Bronchial epithelial cell (primary cell): ENCODE data around the gene SF3B3. TPM values are rescaled to one million over a fixed set of nuclear protein-coding genes. Genes with fewer than 3 reads are reported as not detected.

Experiments used
- DNase-seq: peaks from one replicate; pipeline ENCODE4 v3.0.0-alpha.2; 2010; ENCODE audit warnings: low read depth
- FAIRE-seq: peaks from 2 replicates; lab custom pipeline; 2011; peaks lifted over from hg19 to GRCh38; lab: Jason Lieb, UNC
- H3K27me3 ChIP-seq: 2 replicates; pipeline ENCODE4 v1.5.1; 2011; ENCODE audit warnings: low read length; ENCODE audit not compliant: control insufficient read depth, insufficient read depth
- H3K36me3 ChIP-seq: 2 replicates; pipeline ENCODE4 v1.5.1; 2011; ENCODE audit warnings: low read length; ENCODE audit not compliant: control insufficient read depth, insufficient read depth
- H3K4me3 ChIP-seq: 2 replicates; pipeline ENCODE4 v1.5.1; 2011; ENCODE audit warnings: mild to moderate bottlenecking, low read depth, low read length, control low read depth
- total RNA-seq: library from RNA; depleted of rRNA; stranded (reverse); fragments of >200 nt; gene quantifications from 2 replicates; pipeline ENCODE4 v1.2.1, GENCODE V29; 2014
- TF ChIP-seq, protein P1 (sequence below): IDR thresholded peaks from 2 replicates; pipeline ENCODE4 v1.5.1; 2011; ENCODE audit warnings: mild to moderate bottlenecking, moderate library complexity, low read length, control low read depth, inconsistent platforms; ENCODE audit not compliant: insufficient read depth, severe bottlenecking

The SF3B3 gene
- total RNA-seq, 1 donor from 2014 or later: 80.6 TPM

GRCh38 chr16:70574595-70575271 lies 51.1 kb downstream of the SF3B3 start:
- Histone ChIP-seq H3K36me3 (peaks cover 13% of the 10 kb centered on the region), H3K27me3 (no peaks in the 10 kb centered on the region), H3K4me3 (no peak overlapping the region)
- FAIRE-seq: no peak
- DNase-seq: peak; percentile 33
- TF ChIP-seq, protein P1, sequence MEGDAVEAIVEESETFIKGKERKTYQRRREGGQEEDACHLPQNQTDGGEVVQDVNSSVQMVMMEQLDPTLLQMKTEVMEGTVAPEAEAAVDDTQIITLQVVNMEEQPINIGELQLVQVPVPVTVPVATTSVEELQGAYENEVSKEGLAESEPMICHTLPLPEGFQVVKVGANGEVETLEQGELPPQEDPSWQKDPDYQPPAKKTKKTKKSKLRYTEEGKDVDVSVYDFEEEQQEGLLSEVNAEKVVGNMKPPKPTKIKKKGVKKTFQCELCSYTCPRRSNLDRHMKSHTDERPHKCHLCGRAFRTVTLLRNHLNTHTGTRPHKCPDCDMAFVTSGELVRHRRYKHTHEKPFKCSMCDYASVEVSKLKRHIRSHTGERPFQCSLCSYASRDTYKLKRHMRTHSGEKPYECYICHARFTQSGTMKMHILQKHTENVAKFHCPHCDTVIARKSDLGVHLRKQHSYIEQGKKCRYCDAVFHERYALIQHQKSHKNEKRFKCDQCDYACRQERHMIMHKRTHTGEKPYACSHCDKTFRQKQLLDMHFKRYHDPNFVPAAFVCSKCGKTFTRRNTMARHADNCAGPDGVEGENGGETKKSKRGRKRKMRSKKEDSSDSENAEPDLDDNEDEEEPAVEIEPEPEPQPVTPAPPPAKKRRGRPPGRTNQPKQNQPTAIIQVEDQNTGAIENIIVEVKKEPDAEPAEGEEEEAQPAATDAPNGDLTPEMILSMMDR: no peak

GRCh38 chr16:70575376-70575775 lies 51.8 kb downstream of the SF3B3 start:
- DNase-seq: no peak
- TF ChIP-seq, protein P1: no peak

DNA sequence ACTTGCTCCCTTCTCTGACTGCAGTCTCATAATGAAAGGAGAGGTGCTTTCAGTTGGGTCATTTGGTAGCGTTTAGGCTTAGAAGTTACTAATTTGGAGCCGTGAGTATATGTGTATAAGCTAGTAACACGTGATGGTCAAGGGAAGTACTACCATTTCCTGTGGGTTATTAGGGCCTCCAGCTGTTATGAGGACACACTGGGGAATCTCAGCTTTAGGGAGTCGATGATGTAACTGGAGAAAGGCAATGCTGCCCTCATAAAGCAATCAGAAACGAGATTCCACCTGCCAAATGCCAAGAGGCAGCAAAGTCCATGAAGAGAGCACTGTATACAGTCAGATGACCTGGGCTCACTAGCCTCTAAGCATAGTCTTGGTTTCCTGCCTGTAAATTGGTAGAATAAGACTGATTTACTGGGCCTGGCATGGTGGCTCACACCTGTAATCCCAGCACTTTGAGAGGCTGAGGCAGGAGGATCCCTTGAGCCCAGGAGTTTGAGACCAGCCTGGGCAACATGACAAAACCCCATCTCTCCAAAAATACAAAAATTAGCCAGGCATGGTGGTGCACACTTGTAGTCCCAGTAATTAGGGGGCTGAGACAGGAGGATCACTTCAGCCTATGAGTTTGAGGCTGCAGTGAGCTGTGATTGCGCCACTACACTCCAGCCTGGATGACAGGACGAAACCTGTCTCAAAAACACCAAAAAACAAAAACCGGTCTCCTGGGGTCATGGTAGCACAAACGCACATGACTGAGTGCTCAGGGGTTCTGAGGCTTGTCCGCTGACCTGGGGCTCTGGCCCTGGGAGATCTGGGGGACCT lies 53.0 kb downstream of the SF3B3 start:
- TF ChIP-seq, protein P1: no peak
- Histone ChIP-seq H3K36me3 (peaks cover under 1% of the 10 kb centered on the region), H3K4me3 (no peak overlapping the region), H3K27me3 (no peaks in the 10 kb centered on the region)
- FAIRE-seq (no peak), DNase-seq (peak; percentile 59)

More at GRCh38 chr16:70575376-70575775, 51.8 kb downstream of the SF3B3 start:
- Histone ChIP-seq H3K27me3 (no peaks in the 10 kb centered on the region), H3K4me3 (no peak overlapping the region), H3K36me3 (peaks cover 10% of the 10 kb centered on the region)
- FAIRE-seq: no peak

- DNase-seq (peak; percentile 22), FAIRE-seq (no peak)
- H3K36me3 ChIP-seq: no peaks in the 10 kb centered on the region
- TF ChIP-seq, protein P1: no peak
- no peak overlapping the region for H3K4me3 ChIP-seq
- H3K27me3 ChIP-seq: no peaks in the 10 kb centered on the region
Observed at GRCh38 chr16:70577256-70577698, 53.7 kb downstream of the SF3B3 start.

DNA sequence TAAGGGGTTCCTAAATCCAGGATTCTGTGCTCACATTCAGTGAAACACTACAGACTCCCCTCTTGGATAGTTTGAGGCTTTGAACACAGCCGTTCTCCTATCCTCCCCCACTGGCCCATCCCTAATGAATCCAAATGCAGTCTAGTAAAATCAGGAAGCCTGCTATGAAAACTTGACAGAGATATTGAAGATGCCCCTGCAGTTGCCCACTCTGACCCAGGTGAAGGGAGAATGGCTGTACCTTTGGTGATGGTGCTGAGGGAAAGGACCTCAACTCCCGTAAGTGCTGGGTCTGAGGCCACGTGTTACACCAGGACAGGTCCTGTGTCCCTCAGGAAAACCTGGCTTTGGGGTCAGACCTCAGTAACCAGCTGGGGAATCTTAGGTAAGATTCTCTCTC lies 54.4 kb downstream of the SF3B3 start:
- H3K4me3 ChIP-seq: no peak overlapping the region
- H3K36me3 ChIP-seq: no peaks in the 10 kb centered on the region
- FAIRE-seq (no peak), DNase-seq (no peak)
- TF ChIP-seq, protein P1: no peak
- H3K27me3 ChIP-seq: no peaks in the 10 kb centered on the region
